Tibial artery (tissue), 4 donors: ENCODE results near the gene CAMKMT.

Experiments
- DNase-seq, 2 donors: peaks; one replicate each; pipeline ENCODE4 v3.0.0-alpha.2; 2019
- H3K27ac ChIP-seq, 2 donors: fragments of 200-600 bp; sonication (generic) in 1 of 2; 1 replicate in 1 of 2; 2 replicates in 1 of 2; pipeline ENCODE4 v1.5.1; 2018 to 2019; ENCODE audit warnings: mild to moderate bottlenecking in 1 of 2
- H3K27me3 ChIP-seq, 2 donors: fragments of 200-600 bp; sonication (generic) in 1 of 2; one replicate each; pipeline versions ENCODE4 v1.5.1 to v1.6.0; 2016 to 2019
- H3K36me3 ChIP-seq, 3 donors: fragments of 200-600 bp; sonication (generic) in 2 of 3; one replicate each; pipeline ENCODE4 v1.5.1; 2016 to 2019; ENCODE audit warnings: mild to moderate bottlenecking in 2 of 3
- H3K4me1 ChIP-seq, 4 donors: fragments of 200-600 bp; sonication (generic) in 2 of 4; 1 replicate in 3 of 4; 2 replicates in 1 of 4; pipeline ENCODE4 v1.5.1; 2016 to 2019
- H3K4me3 ChIP-seq, 2 donors: fragments of 200-600 bp; sonication (generic) in 1 of 2; 1 replicate in 1 of 2; 2 replicates in 1 of 2; pipeline ENCODE4 v1.5.1; 2018 to 2019; ENCODE audit warnings: mild to moderate bottlenecking in 2 of 2
- H3K9me3 ChIP-seq, 3 donors: fragments of 200-600 bp; sonication (generic) in 1 of 3; one replicate each; pipeline ENCODE4 v1.5.1; 2016 to 2019
- CTCF ChIP-seq, 2 experiments: fragments of 200-600 bp in 1 of 2; fragments of 450-650 bp in 1 of 2; IDR thresholded peaks; one replicate each; pipeline ENCODE4 v1.5.1; 2017 to 2019; ENCODE audit warnings: antibody characterized with exemption in 2 of 2, mild to moderate bottlenecking in 1 of 2, moderate library complexity in 1 of 2
- intact Hi-C: fragments of 100-400 bp; cut with DNase I; formaldehyde crosslinking; loops from one replicate; pipeline ENCODE4 v1.15.0; 2023; ENCODE audit warnings: low total_unique reads

The CAMKMT gene

GRCh38 chr2:44804406-44805265 lies 442.9 kb downstream of the CAMKMT start:
- no peak for TF ChIP-seq CTCF (IDR thresholded peaks at IDR 0.05)
- H3K27ac ChIP-seq: no peak overlapping the region
- H3K27me3 ChIP-seq: peaks cover 0 to 81% of the 10 kb centered on the region in 2 donors
- H3K4me3 ChIP-seq: no peak overlapping the region
- H3K9me3 ChIP-seq: no peaks in the 10 kb centered on the region
- H3K36me3 ChIP-seq: no peaks in the 10 kb centered on the region
- intact Hi-C loops: no loop called here
- peaks cover 0 to 17% (median 13%) of the 10 kb centered on the region in 4 donors for H3K4me1 ChIP-seq
- no peak for DNase-seq

GRCh38 chr2:44805401-44806235 lies 443.9 kb downstream of the CAMKMT start:
- no peak for TF ChIP-seq CTCF (IDR thresholded peaks at IDR 0.05)
- Histone ChIP-seq H3K36me3 (no peaks in the 10 kb centered on the region), H3K27ac (no peak overlapping the region), H3K9me3 (no peaks in the 10 kb centered on the region), H3K4me3 (no peak overlapping the region), H3K27me3 (peaks cover 0 to 71% of the 10 kb centered on the region in 2 donors), H3K4me1 (peaks cover 0 to 17% (median 13%) of the 10 kb centered on the region in 4 donors)
- DNase-seq: no peak
- intact Hi-C loops: no loop called here

GRCh38 chr2:44807201-44808025 lies 445.7 kb downstream of the CAMKMT start:
- peaks cover 0 to 69% of the 10 kb centered on the region in 2 donors for H3K27me3 ChIP-seq
- no peak for DNase-seq

GRCh38 chr2:44810892-44811530 lies 449.3 kb downstream of the CAMKMT start:
- no peak for TF ChIP-seq CTCF (IDR thresholded peaks at IDR 0.05)
- H3K36me3 ChIP-seq: no peaks in the 10 kb centered on the region
- intact Hi-C loops: no loop called here

More at GRCh38 chr2:44807201-44808025, 445.7 kb downstream of the CAMKMT start:
- Histone ChIP-seq H3K36me3 (no peaks in the 10 kb centered on the region), H3K27ac (no peak overlapping the region), H3K9me3 (no peaks in the 10 kb centered on the region), H3K4me1 (peaks cover 0 to 6% (median 4%) of the 10 kb centered on the region in 4 donors), H3K4me3 (no peak overlapping the region)
- TF ChIP-seq CTCF (IDR thresholded peaks at IDR 0.05): no peak
- intact Hi-C loops: no loop called here

GRCh38 chr2:44813165-44813564 lies 451.4 kb downstream of the CAMKMT start:
- H3K4me3 ChIP-seq: no peak overlapping the region
- intact Hi-C loops: no loop called here
- TF ChIP-seq CTCF (IDR thresholded peaks at IDR 0.05): no peak
- no peaks in the 10 kb centered on the region for H3K9me3 ChIP-seq
- no peak for DNase-seq
- no peaks in the 10 kb centered on the region for H3K36me3 ChIP-seq
- peaks cover 0 to 46% of the 10 kb centered on the region in 2 donors for H3K27me3 ChIP-seq
- H3K27ac ChIP-seq: no peak overlapping the region
- no peaks in the 10 kb centered on the region for H3K4me1 ChIP-seq

More at GRCh38 chr2:44810892-44811530, 449.3 kb downstream of the CAMKMT start:
- Histone ChIP-seq H3K9me3 (no peaks in the 10 kb centered on the region), H3K27ac (no peak overlapping the region), H3K4me3 (no peak overlapping the region), H3K4me1 (no peaks in the 10 kb centered on the region), H3K27me3 (peaks cover 0 to 55% of the 10 kb centered on the region in 2 donors)
- DNase-seq: no peak
